GM19193 (cell line): ENCODE measurements around the gene MYH9.

Source experiments
- POLR2A ChIP-seq: IDR thresholded peaks from 4 replicates; pipeline ENCODE4 v1.6.1; 2011; ENCODE audit not compliant: insufficient read depth, insufficient read length; ENCODE audit errors: extremely low read depth

MYH9 gene

GRCh38 chr22:36387959-36388726, at the start of gene MYH9:
TSS of gene MYH9 (minus strand) at chr22:36387967. CDS start at chr22:36349236, 38,731 bp downstream.
- TF ChIP-seq POLR2A = no peak

- TF ChIP-seq POLR2A = no peak
These were observed 48.0 kb upstream of the MYH9 start for GRCh38 chr22:36435516-36436415.

GRCh38 chr22:36433318-36434231, 45.8 kb upstream of the MYH9 start:
- TF ChIP-seq POLR2A = no peak

- no peak for TF ChIP-seq POLR2A
These were observed 45.0 kb upstream of the MYH9 start for GRCh38 chr22:36432592-36433317.

GRCh38 chr22:36431977-36432376, 44.2 kb upstream of the MYH9 start:
- no peak for TF ChIP-seq POLR2A

GRCh38 chr22:36430863-36431262, 43.1 kb upstream of the MYH9 start:
- no peak for TF ChIP-seq POLR2A

GRCh38 chr22:36425977-36426523, 38.3 kb upstream of the MYH9 start:
- no peak for TF ChIP-seq POLR2A

- no peak for TF ChIP-seq POLR2A
These were observed 37.3 kb upstream of the MYH9 start for GRCh38 chr22:36424901-36425579.

GRCh38 chr22:36423461-36424404, 36.0 kb upstream of the MYH9 start:
- no peak for TF ChIP-seq POLR2A

GRCh38 chr22:36422287-36423014, 34.7 kb upstream of the MYH9 start:
- no peak for TF ChIP-seq POLR2A
